ENCODE data around the gene FBH1. TPM values are rescaled to one million over a fixed set of nuclear protein-coding genes. Genes with fewer than 3 reads are reported as not detected.
"Not testable (repeated sequence)": the region's sequence is repeated elsewhere in the genome, so short reads cannot be mapped to it uniquely, and the experiment has no call there.

FBH1 gene
- total RNA-seq, 1 donor from 2014 or later = 41.7 TPM

- DNase-seq (ENCODE audit: low spot score) = peak; percentile 67
- ATAC-seq = peak; percentile 98
Observed at GRCh38 chr10:5873515-5873995, 16.5 kb upstream of the FBH1 start.

- ATAC-seq (no peak), DNase-seq (ENCODE audit: low spot score) (no peak)
Observed at GRCh38 chr10:5876181-5876768, 13.8 kb upstream of the FBH1 start.

GRCh38 chr10:5877041-5877440 is 13.0 kb upstream of the FBH1 start:
- not testable (repeated sequence) for DNase-seq (ENCODE audit: low spot score); ATAC-seq

GRCh38 chr10:5882961-5883360 is 7.1 kb upstream of the FBH1 start:
- ATAC-seq (peak; percentile 95), DNase-seq (ENCODE audit: low spot score) (peak; percentile 50)

GRCh38 chr10:5885619-5886018 is 4.4 kb upstream of the FBH1 start:
- ATAC-seq (no peak), DNase-seq (ENCODE audit: low spot score) (no peak)

DNA sequence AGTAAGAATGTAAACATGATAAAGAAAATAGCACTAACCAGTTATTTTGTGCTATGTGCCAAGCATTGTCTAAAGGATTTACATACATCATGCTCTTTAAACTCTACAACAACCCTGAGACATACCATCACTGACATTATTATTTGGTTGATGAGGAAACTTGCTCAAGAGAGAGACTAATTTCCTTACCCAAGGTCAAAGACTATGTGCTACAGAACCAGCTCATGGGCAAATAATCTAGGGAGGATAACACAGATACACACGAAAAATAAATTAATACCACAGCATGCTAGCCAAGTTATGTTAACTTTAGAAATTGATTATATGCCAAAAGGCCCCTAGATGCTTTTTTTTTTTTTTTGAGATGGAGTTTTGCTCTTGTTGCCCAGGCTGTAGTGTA is 3.0 kb upstream of the FBH1 start:
- ATAC-seq (no peak), DNase-seq (ENCODE audit: low spot score) (no peak)

DNA sequence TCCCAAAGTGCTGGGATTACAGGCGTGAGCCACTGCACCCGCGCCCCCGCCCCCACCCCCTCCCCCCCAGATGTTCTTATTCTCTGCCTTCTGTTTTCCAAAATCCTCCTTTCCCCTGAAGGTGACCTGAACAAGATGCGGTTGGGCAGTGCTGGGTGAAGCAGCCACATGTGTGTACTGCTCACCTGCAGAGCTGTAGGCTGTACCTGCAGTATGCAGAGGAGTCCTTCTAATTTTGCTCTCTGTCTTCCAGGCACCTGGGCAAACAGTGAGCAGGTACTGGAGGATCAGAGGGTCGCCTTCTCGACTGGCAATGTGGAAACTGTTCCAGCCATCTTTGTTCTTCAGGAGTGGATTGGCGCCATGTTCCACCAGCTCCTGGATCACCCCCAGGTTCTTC is 2.4 kb upstream of the FBH1 start:
- ATAC-seq = no peak
- DNase-seq (ENCODE audit: low spot score) = no peak

GRCh38 chr10:5888351-5888750 is 1.7 kb upstream of the FBH1 start:
- ATAC-seq = no peak

DNA sequence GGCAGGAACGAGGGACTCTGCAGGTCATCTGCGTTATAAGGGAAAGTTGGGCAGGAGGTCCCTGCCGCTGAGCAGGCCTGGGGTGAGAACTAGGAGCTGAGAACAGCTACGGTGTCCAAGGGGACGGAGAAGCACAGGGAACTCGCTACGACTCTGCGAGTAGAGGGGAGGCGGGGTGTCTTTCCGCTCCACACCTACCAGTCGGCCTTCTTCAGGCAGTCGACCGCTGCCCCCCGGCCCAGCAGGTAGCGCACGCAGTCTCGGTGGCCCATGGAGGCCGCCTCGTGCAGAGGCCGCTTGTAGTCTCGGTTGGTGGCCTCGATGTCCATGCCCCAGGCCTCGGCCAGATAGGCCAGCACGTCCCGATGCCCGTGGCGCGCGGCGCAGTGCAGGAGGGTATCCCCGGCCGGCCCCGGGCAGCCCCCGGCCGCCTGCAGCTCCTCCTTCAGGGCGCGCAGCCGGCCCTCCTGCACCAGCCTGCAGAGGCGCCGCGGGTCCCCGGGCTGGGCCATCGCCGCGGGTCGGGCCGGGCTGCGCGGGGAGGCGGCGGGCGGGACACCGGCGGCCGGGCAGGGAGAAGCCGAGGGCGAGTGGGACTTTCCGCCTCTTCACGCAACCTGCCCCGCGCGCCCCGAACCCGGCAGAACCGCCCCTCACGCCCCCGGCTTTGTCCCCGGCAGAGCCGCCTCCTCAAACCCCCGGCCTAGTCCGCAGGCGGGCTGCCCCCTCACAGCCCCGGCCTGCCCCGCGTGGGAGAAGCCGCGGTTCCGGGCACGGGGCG is 1.0 kb upstream of the FBH1 start:
- ATAC-seq (peak; percentile 29), DNase-seq (ENCODE audit: low spot score) (peak; percentile 53)

More at GRCh38 chr10:5888351-5888750, 1.7 kb upstream of the FBH1 start:
- DNase-seq (ENCODE audit: low spot score) = no peak

GRCh38 chr10:5890452-5890915 is 441 bp downstream of the FBH1 start:
- no peak for DNase-seq (ENCODE audit: low spot score)
- ATAC-seq = no peak

- DNase-seq (ENCODE audit: low spot score) = no peak
- no peak for ATAC-seq
Observed at GRCh38 chr10:5891009-5891408, 966 bp downstream of the FBH1 start.

DNA sequence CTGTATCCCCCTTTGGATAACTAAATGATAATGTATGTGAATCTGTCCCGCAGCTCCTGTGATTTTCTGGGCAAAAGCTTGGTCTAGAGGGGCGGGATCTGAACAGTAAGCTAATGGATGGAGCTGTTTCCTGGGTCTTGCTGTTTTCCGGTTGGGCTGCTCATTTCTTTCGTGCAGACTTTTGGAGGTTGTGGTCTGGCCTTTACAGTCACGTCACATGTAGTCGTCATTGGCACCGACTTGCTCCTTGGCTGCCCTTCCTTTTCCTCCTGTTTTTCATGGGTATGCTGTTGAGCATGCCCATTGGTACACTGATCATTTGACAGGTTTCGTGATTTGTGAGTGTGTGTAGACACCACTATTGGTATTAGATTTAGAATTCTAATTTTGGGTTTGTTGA is 2.0 kb downstream of the FBH1 start:
- no peak for DNase-seq (ENCODE audit: low spot score)
- ATAC-seq = no peak

DNA sequence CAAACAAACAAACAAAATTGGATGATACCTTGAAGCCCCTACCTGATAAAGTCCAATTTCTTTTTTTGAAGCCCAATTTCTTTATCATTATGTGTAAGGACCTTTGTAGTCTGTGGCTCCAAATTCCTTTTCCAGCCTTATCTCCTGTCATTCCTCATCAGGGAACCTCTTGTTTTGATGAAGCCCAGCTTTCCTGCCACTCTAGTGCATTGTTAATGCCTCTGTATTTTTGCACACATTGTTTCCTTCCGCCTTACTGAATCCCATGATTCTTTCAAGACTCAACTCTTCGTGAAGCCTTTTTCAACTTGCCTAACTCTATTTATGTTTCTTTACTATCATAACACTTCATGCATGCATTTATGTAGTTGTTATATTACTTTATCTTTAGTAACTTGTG is 3.3 kb downstream of the FBH1 start:
- ATAC-seq (no peak), DNase-seq (ENCODE audit: low spot score) (no peak)

- DNase-seq (ENCODE audit: low spot score) (no peak), ATAC-seq (no peak)
Observed at GRCh38 chr10:5894403-5894802, 4.4 kb downstream of the FBH1 start.

GRCh38 chr10:5894873-5895272 is 4.8 kb downstream of the FBH1 start:
- ATAC-seq (no peak), DNase-seq (ENCODE audit: low spot score) (no peak)

DNA sequence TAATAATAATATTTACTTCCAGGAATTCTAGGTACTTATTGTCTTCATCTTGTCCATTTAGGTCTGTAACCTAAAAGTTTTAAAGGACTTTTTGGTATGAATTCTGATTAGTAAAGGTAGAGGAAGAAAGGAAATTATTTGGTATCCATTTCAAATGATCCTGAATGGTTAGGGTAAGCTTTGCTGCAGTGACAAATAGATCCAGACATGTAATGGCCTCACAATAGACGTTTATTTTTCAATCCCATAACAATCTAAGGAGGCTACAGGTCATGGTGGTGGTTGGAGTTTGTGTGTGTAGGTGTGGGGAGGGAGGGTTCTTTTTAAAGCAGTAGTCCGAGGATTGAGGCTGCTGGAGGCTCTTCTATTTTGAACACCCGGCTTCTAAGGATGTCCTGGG is 5.3 kb downstream of the FBH1 start:
- no peak for ATAC-seq
- no peak for DNase-seq (ENCODE audit: low spot score)

- DNase-seq (ENCODE audit: low spot score) = no peak
- no peak for ATAC-seq
Observed at GRCh38 chr10:5895804-5896203, 5.8 kb downstream of the FBH1 start.

- ATAC-seq (no peak), DNase-seq (ENCODE audit: low spot score) (no peak)
Observed at GRCh38 chr10:5896208-5897052, 6.4 kb downstream of the FBH1 start.

DNA sequence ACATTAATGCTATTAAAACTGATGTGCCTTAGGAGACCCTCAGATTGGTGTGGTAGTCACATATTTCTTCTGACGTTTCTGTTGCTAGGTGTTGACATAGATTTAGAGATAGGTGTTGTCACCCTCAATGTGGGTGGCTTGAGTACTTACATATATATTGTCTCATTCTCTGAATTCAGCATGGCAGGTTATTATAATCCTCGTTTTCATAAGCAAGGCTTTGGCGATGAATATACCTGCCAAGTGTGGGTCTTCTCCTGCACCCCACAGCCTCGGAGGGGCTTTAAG is 7.0 kb downstream of the FBH1 start:
- ATAC-seq (no peak), DNase-seq (ENCODE audit: low spot score) (no peak)

GRCh38 chr10:5897504-5897903 is 7.5 kb downstream of the FBH1 start:
- DNase-seq (ENCODE audit: low spot score) (peak; percentile 34), ATAC-seq (no peak)

DNA sequence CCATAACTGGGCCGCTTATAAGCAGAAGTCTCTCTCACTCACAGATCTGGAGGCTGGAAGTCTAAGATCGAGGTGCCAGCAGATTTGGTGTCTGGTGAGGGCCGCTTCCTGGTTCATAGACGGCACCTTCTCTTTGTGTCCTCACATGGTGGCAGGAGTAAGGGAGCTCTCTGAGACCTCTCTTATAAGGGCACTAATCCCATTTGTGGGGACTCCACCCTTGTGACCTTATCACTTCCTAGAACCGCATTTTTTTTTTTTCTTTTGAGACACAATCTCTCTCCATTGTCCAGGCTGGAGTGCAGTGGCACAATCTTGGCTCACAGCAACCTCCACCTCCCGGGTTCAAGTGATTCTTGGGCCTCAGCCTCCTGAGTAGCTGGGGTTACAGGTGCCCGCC is 8.1 kb downstream of the FBH1 start:
- DNase-seq (ENCODE audit: low spot score) = peak; percentile 19
- no peak for ATAC-seq

- ATAC-seq (no peak), DNase-seq (ENCODE audit: low spot score) (peak; percentile 28)
Observed at GRCh38 chr10:5900247-5900646, 10.2 kb downstream of the FBH1 start.

Data from left lobe of liver (tissue), 2 donors.